Measurements from ENCODE around the gene VAV1.
"Not testable (repeated sequence)": the region's sequence is repeated elsewhere in the genome, so short reads cannot be mapped to it uniquely, and the experiment has no call there.

VAV1 gene

GRCh38 chr19:6790194-6791128, 18.0 kb downstream of the VAV1 start:
- no peak for DNase-seq (ENCODE audit: low read depth)

DNA sequence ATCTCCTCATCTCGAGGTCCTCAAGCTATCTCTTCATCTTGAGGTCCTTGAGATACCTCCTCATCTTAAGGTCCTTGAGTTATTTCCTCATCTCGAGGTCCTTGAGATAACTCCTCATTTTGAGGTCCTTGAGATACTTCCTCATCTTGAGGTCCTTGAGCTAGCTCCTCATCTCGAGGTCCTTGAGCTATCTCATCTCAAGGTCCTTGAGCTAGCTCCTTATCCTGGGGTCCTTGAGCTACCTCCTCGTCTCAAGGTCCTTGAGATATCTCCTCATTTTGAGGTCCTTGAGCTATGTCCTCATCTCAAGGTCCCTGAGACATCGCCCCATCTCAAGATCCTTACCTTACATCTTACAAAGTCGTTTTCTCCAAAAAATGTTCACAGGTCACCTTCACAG, 18.7 kb downstream of the VAV1 start:
- DNase-seq (ENCODE audit: low read depth), result no peak

DNA sequence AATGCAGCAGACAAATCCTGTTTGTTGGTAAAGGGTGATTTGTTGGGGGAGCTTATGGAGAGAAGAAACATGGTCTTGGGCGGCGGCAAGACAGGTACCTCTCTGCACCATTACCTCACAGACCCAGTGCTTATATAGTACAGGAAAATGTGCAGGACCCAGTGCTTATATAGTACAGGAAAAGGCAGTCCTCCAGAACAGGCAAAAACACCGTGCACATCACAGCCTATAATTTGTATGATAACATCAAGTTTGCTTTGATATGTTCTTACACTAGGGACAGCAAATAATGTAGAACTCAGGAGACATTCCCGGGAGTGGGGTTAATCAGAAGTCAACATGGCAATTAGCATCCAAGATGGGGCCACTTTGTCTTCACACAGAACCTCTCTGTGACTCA, 20.9 kb downstream of the VAV1 start:
- no peak for DNase-seq (ENCODE audit: low read depth)

DNA sequence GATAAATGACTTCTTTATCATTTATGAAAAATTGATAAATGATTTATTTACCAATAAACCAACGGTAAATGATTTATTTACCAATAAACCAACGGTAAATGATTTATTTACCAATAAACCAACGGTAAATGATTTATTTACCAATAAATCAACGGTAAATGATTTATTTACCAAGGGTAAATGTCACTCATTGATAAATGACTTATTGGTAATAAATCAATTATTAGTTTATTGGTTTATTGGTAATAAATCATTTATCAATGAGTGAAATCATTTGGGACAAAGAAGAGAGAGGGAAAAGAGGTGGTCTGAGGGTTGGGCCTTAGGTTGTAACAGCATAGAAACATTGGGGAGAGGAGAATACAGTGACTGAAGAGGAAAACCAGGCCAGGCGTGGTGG, 21.5 kb downstream of the VAV1 start:
- DNase-seq (ENCODE audit: low read depth), result no peak

- no peak for DNase-seq (ENCODE audit: low read depth)
Measured at GRCh38 chr19:6794686-6795431, 22.4 kb downstream of the VAV1 start.

GRCh38 chr19:6796278-6796677, 23.8 kb downstream of the VAV1 start:
- no peak for DNase-seq (ENCODE audit: low read depth)

DNA sequence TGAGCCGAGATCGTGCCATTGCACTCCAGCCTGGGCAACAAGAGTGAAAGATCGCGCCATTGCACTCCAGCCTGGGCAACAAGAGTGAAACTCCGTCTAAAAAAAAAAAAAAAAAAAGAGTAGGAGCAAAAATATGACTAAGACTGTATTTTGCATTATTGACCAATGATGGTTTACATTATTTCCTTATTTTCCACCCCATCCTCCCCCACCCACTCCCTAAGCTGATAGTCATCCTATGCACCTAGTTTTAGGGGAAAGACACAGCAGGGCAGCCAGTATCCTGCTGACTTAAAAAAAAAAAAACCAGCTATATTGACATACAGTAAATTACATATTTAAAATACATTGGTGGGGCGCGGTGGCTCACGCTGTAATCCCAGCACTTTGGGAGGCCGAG, 25.1 kb downstream of the VAV1 start:
- DNase-seq (ENCODE audit: low read depth), result no peak

GRCh38 chr19:6800160-6800790, 27.8 kb downstream of the VAV1 start:
- DNase-seq (ENCODE audit: low read depth), result not testable (repeated sequence)

DNA sequence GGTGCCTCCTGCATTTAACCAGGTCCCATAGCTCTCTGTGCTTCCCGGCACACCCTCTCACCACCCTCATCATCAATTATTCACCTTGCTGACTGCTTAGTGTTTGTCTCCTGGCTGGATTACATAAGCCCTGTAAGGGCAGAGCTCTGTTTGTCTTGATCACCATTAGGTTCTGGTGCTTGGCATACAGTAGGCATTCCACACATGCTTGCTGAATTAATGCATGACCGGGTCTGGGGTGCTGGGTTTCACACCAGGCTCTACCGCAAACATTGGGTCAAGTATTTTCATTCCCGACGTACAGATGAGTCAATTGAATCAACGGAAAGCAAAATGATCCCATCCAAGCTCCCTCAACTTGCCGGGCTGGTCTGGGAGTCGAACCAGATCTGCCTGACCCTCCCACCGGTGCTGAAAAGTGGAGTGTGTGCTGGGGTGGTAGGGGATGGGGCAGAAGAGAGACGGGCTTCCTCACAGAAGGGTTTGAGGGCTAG, 28.5 kb downstream of the VAV1 start:
- DNase-seq (ENCODE audit: low read depth), result peak; percentile 4

- no peak for DNase-seq (ENCODE audit: low read depth)
Measured at GRCh38 chr19:6801485-6802086, 29.1 kb downstream of the VAV1 start.

GRCh38 chr19:6802336-6803035, 30.0 kb downstream of the VAV1 start:
- no peak for DNase-seq (ENCODE audit: low read depth)

- no peak for DNase-seq (ENCODE audit: low read depth)
Measured at GRCh38 chr19:6803036-6803404, 30.5 kb downstream of the VAV1 start.

DNA sequence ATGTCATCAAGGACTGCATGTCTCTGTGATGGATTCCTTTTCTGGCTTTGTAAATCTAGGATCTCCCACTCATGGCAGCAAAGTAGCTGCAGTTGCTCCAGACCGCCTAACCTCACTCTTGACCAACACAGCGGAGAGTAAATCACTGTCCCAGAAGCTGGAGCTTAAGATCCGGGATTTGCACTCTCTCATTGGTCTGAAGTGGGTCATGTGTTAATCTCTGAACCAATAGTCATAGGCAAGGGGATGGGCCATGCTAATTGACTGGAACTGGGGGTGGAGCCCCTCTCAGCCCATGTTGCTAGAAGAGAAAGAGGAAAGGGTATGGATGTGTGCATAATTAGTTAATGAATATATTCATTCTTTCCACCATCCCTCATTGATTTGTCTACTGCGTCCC, 34.0 kb downstream of the VAV1 start:
- DNase-seq (ENCODE audit: low read depth), result no peak

- no peak for DNase-seq (ENCODE audit: low read depth)
Measured at GRCh38 chr19:6807291-6807690, 34.8 kb downstream of the VAV1 start.

- DNase-seq (ENCODE audit: low read depth), result no peak
Measured at GRCh38 chr19:6808494-6808893, 36.0 kb downstream of the VAV1 start.

GRCh38 chr19:6809262-6809661, 36.8 kb downstream of the VAV1 start:
- no peak for DNase-seq (ENCODE audit: low read depth)

GRCh38 chr19:6811378-6811777, 38.9 kb downstream of the VAV1 start:
- no peak for DNase-seq (ENCODE audit: low read depth)

DNA sequence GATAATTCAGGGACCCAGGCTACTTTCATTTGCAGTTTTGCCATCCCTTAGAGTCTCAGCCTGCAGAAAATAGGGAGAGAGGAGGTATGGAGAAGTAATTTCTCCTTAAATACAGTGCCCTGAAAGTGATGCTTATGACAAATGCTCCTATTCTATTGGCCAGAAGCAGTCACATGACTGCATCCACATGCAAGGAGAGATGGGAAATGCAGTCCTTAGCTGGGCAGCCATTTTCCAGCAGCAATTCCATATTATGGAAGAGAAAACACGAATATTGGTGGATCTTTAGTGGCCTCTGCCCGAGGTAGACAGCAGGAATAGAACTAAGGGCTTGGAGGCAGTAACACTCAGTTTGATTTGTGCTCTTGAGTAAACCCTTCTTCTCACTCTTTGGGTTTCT, 39.4 kb downstream of the VAV1 start:
- peak; percentile 38 for DNase-seq (ENCODE audit: low read depth)

- no peak for DNase-seq (ENCODE audit: low read depth)
Measured at GRCh38 chr19:6812612-6813011, 40.1 kb downstream of the VAV1 start.

DNA sequence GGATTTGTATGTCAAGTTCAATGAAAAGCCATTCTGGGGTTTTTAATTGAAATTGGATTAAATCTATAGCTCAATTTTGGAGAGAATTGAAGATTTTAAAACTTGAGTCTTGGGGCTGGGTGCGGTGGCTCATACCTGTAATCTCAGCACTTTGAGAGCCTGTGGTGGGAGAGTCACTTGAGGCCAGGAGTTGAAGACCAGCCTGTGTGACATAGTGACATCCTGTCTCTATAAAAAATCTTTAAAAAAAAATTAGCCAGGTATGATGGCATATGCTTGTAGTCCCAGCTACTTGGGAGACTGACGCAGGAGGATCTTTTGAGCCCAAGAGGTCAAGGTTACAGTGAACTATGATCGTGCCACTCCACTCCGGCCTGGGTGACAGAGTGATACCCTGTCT, 41.2 kb downstream of the VAV1 start:
- no peak for DNase-seq (ENCODE audit: low read depth)

GRCh38 chr19:6817179-6817578, 44.7 kb downstream of the VAV1 start:
- DNase-seq (ENCODE audit: low read depth), result no peak

GRCh38 chr19:6818246-6818645, 45.7 kb downstream of the VAV1 start:
- no peak for DNase-seq (ENCODE audit: low read depth)

Data from fibroblast of the conjunctiva (primary cell).